Ascending aorta (tissue), 2 donors: ENCODE measurements around the gene SULT1A1. TPM values are rescaled to one million over a fixed set of nuclear protein-coding genes. Genes with fewer than 3 reads are reported as not detected.
"Not testable (repeated sequence)": the region's sequence is repeated elsewhere in the genome, so short reads cannot be mapped to it uniquely, and the experiment has no call there.

Experiments used
- DNase-seq, 2 donors: peaks; one replicate each; pipeline ENCODE4 v3.0.0-alpha.2; 2019; ENCODE audit warnings: low spot score in 2 of 2
- H3K27ac ChIP-seq, 2 donors: fragments of 200-600 bp; sonication (generic); one replicate each; pipeline ENCODE4 v1.5.1; 2016 to 2017; ENCODE audit warnings: mild to moderate bottlenecking in 1 of 2
- H3K27me3 ChIP-seq: fragments of 200-600 bp; sonication (generic); one replicate; pipeline ENCODE4 v1.5.1; 2017
- H3K36me3 ChIP-seq, 2 donors: fragments of 200-600 bp; sonication (generic); one replicate each; pipeline ENCODE4 v1.5.1; 2016
- H3K4me1 ChIP-seq, 2 donors: fragments of 200-600 bp; sonication (generic); one replicate each; pipeline ENCODE4 v1.5.1; 2016 to 2017; ENCODE audit warnings: mild to moderate bottlenecking in 1 of 2
- H3K4me3 ChIP-seq, 2 donors: fragments of 200-600 bp; sonication (generic); one replicate each; pipeline ENCODE4 v1.5.1; 2016 to 2017; ENCODE audit warnings: mild to moderate bottlenecking in 1 of 2
- H3K9me3 ChIP-seq, 2 donors: fragments of 200-600 bp; sonication (generic); one replicate each; pipeline ENCODE4 v1.5.1; 2016
- CTCF ChIP-seq, 3 experiments: fragments of 200-600 bp in 2 of 3; fragments of 450-650 bp in 1 of 3; sonication (generic) in 2 of 3; IDR thresholded peaks; one replicate each; pipeline ENCODE4 v1.5.1; 2016 to 2019; ENCODE audit warnings: antibody characterized with exemption in 3 of 3, mild to moderate bottlenecking in 1 of 3, moderate library complexity in 1 of 3
- intact Hi-C: fragments of 100-400 bp; cut with DNase I; formaldehyde crosslinking; loops from one replicate; pipeline ENCODE4 v1.15.1; 2023
- total RNA-seq: library from RNA; depleted of rRNA; stranded (reverse); fragments of >200 nt; gene quantifications from one replicate; pipeline ENCODE4 v1.1.0, GENCODE V29; 2016

Gene SULT1A1
- total RNA-seq, 1 donor from 2014 or later, result 46.2 TPM

- DNase-seq, result no peak
- intact Hi-C loops, result no loop called here
- Histone ChIP-seq H3K4me1 (no peaks in the 10 kb centered on the region), H3K27ac (no peak overlapping the region), H3K27me3 (no peaks in the 10 kb centered on the region), H3K9me3 (no peaks in the 10 kb centered on the region), H3K36me3 (no peaks in the 10 kb centered on the region), H3K4me3 (no peak overlapping the region)
- no peak for TF ChIP-seq CTCF (IDR thresholded peaks at IDR 0.05)
These were observed 5.7 kb downstream of the SULT1A1 start for GRCh38 chr16:28604186-28604565.

- no peak overlapping the region for H3K27ac ChIP-seq
- DNase-seq, result peak in 1 of 2 donors; percentile 64
- no peaks in the 10 kb centered on the region for H3K27me3 ChIP-seq
- intact Hi-C loops, result no loop called here
- H3K9me3 ChIP-seq, result no peaks in the 10 kb centered on the region
- no peak overlapping the region for H3K4me3 ChIP-seq
- no peaks in the 10 kb centered on the region for H3K36me3 ChIP-seq
- no peaks in the 10 kb centered on the region for H3K4me1 ChIP-seq
- no peak for TF ChIP-seq CTCF (IDR thresholded peaks at IDR 0.05)
These were observed 6.3 kb downstream of the SULT1A1 start for GRCh38 chr16:28603381-28604185.

- no peak overlapping the region for H3K4me3 ChIP-seq
- intact Hi-C loops, result no loop called here
- DNase-seq, result no peak
- H3K27ac ChIP-seq, result no peak overlapping the region
- H3K27me3 ChIP-seq, result no peaks in the 10 kb centered on the region
- H3K4me1 ChIP-seq, result no peaks in the 10 kb centered on the region
- TF ChIP-seq CTCF (IDR thresholded peaks at IDR 0.05), result no peak
- no peaks in the 10 kb centered on the region for H3K36me3 ChIP-seq
- H3K9me3 ChIP-seq, result no peaks in the 10 kb centered on the region
These were observed 7.3 kb downstream of the SULT1A1 start for GRCh38 chr16:28602529-28602928.

GRCh38 chr16:28602062-28602461, 7.8 kb downstream of the SULT1A1 start:
- DNase-seq, H3K4me3 ChIP-seq, H3K36me3 ChIP-seq, H3K27me3 ChIP-seq, intact Hi-C loops, H3K9me3 ChIP-seq, H3K4me1 ChIP-seq, H3K27ac ChIP-seq: not testable (repeated sequence)

DNA sequence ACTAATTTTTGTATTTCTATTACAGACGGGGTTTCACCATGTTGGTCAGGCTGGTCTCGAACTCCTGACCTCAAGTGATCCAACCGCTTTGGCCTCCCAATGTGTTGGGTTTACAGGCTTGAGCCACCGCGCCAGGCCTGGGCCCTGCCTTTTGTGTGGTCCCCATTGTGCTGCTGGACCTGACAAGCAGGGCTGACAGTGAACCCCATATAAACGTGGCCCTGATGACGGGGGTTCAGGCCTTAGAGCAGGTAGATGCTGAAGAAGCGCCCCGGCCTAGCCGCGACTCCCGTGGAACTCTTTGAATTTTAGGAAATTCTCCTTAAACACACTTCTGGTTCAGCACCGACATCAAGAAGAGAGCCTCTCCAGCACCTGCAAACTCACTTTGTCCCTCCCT, 8.3 kb downstream of the SULT1A1 start:
- H3K27me3 ChIP-seq, H3K36me3 ChIP-seq, H3K9me3 ChIP-seq, H3K27ac ChIP-seq, intact Hi-C loops, H3K4me1 ChIP-seq, H3K4me3 ChIP-seq, DNase-seq: not testable (repeated sequence)

DNA sequence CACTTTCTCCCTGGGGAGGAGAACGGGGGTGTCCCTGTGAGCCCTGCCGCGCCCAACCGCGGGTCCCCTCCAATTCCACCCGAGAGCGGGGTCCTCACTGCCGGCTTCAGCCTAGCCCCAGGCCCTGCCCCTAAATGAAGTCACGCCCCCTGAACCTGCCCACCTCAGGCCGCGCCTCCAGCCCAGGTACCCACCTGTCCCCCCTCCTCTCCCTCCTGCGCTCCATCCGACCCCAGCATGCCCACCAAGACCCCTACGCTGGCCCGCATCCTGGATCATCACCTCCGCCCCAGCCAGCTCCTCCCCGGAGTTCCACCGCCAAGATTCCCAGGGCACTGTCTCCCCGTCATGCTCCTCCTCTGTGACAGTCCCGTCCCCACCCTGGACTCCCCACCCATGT, 8.9 kb downstream of the SULT1A1 start:
- H3K27me3 ChIP-seq, H3K4me1 ChIP-seq, intact Hi-C loops, DNase-seq, H3K4me3 ChIP-seq, H3K27ac ChIP-seq, H3K9me3 ChIP-seq, H3K36me3 ChIP-seq: not testable (repeated sequence)

DNA sequence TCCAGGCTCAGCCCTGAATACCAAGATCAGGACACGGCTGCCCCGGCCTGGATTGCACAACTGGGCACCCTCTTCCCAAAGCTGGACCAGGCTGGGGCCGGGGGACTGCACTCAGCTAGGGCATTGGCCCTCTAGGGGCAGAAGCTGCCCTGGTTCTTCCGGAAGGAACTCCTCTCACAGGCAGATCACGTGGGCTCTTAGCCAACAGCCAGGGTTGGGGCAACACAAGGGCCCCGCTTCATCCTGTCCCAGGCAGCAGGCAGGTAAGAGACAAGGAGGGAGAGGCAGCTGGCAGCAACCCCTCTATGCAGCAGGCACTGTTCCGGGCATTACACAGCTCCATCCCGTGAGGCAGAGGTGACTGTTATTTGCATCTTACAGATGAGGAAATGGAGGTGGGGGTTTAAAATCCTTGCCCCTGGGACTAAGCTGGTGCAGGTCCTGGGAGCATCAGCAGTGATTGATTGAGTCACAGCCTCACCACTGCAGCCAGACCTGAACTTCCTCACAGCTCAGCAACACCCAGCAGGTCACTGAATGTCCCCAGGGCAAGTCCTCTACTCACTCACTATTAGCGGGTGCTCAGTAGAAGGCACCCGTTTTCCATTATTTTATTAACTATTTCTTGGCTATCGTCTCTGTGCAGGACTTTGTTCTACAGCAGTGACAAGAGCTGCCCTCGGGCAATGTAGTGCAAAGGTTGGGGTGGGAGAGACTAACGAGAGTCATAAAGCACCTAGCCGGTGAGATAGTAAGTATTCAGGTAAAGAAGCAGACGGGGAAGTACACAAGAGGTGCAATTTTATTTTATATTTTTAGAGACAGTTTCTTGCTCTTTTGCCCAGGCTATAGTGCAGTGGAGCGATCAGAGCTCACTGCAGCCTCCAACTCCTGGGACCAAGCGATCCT, 10.2 kb downstream of the SULT1A1 start:
- H3K4me1 ChIP-seq, intact Hi-C loops, H3K36me3 ChIP-seq, DNase-seq, H3K4me3 ChIP-seq, H3K9me3 ChIP-seq, H3K27ac ChIP-seq, H3K27me3 ChIP-seq: not testable (repeated sequence)
